K562 (cell line): ENCODE data around the gene METTL8. TPM values are rescaled to one million over a fixed set of nuclear protein-coding genes. Genes with fewer than 3 reads are reported as not detected.

Experiments
- ATAC-seq: fragments of 200-7000 bp; cut with Tn5 transposase; 3 replicates; pipeline ENCODE4 v1.9.1; 2020; ENCODE audit warnings: moderate library complexity
- BruUV-seq: library from RNA; stranded (reverse); fragments of 400-500 nt; replicated peaks from 2 replicates; lab custom pipeline; 2021; lab: Mats Ljungman, UMichigan
- CTCF ChIA-PET: fragments of 300-600 bp; formaldehyde crosslinking; extraction: SDS; loops from one replicate; lab custom pipeline; 2021; ENCODE audit warnings: low intra/inter-chr PET ratio; lab: Yijun Ruan, JAX
- POLR2A ChIA-PET: fragments of 300-600, 350-650 bp; sonication (Branson Sonifier 250); formaldehyde crosslinking; extraction: SDS; loops from one replicate; lab custom pipeline; 2021; ENCODE audit warnings: antibody characterized with exemption, inconsistent platforms; lab: Yijun Ruan, JAX
- DNase-seq, 4 experiments: peaks; one replicate each; pipeline versions ENCODE4 v3.0.0 to v3.0.0-alpha.2; 2011 to 2018; ENCODE audit warnings: low spot score in 3 of 4, mixed read lengths in 3 of 4; ENCODE audit errors: extremely low read depth in 1 of 4
- FAIRE-seq: peaks from 2 replicates; lab custom pipeline; 2011; peaks lifted over from hg19 to GRCh38; lab: Jason Lieb, UNC
- H2AFZ ChIP-seq: 2 replicates; pipeline ENCODE4 v1.6.0; 2011; ENCODE audit warnings: low read depth, low read length, control low read depth, inconsistent platforms
- H3K27ac ChIP-seq: fragments of 200-600 bp; 3 replicates; pipeline ENCODE4 v1.8.0; 2011; ENCODE audit warnings: low read depth, mild to moderate bottlenecking, control low read depth, inconsistent platforms, low read length, moderate library complexity, mixed read lengths; ENCODE audit errors: extremely low read depth
- H3K27me3 ChIP-seq, 2 experiments: fragments of 300-600 bp in 1 of 2; 2 replicates in 1 of 2; 3 replicates in 1 of 2; pipeline versions ENCODE4 v1.6.0 to v1.8.0; 2011; ENCODE audit warnings: inconsistent platforms in 2 of 2, low read length in 2 of 2, mild to moderate bottlenecking in 1 of 2, mixed read lengths in 1 of 2, moderate library complexity in 1 of 2; ENCODE audit not compliant: control insufficient read depth in 2 of 2, insufficient read depth in 2 of 2
- H3K36me3 ChIP-seq: fragments of 300-600 bp; 3 replicates; pipeline ENCODE4 v1.8.0; 2011; ENCODE audit warnings: mild to moderate bottlenecking, low read length, inconsistent platforms; ENCODE audit not compliant: control insufficient read depth, insufficient read depth
- H3K4me1 ChIP-seq, 2 experiments: fragments of 200-600 bp in 1 of 2; replicated peaks in 1 of 2; 2 replicates in 1 of 2; 3 replicates in 1 of 2; pipeline versions ENCODE4 v1.5.1 to v1.8.0; 2011; ENCODE audit warnings: inconsistent platforms in 2 of 2, low read length in 2 of 2, mild to moderate bottlenecking in 1 of 2, mixed read lengths in 1 of 2, moderate library complexity in 1 of 2; ENCODE audit not compliant: control insufficient read depth in 2 of 2, insufficient read depth in 2 of 2
- H3K4me2 ChIP-seq: 2 replicates; pipeline ENCODE4 v1.6.1; 2011; ENCODE audit warnings: low read length, control low read depth, inconsistent platforms, mixed read lengths; ENCODE audit not compliant: insufficient read depth
- H3K4me3 ChIP-seq: fragments of 200-600 bp; sonication (generic), shearing (Covaris generic); 2 replicates; pipeline ENCODE4 v1.5.1; 2016; ENCODE audit warnings: control low read depth, inconsistent platforms
- H3K79me2 ChIP-seq: fragments of 200-600 bp; 3 replicates; pipeline ENCODE4 v1.8.0; 2011; ENCODE audit warnings: low read length, inconsistent platforms; ENCODE audit not compliant: control insufficient read depth, insufficient read depth
- H3K9ac ChIP-seq, 2 experiments: 2 replicates each; pipeline versions ENCODE4 v1.6.0 to v1.6.1; 2011; ENCODE audit warnings: low read depth in 2 of 2, low read length in 2 of 2, control low read depth in 1 of 2, inconsistent platforms in 1 of 2, mild to moderate bottlenecking in 1 of 2, mixed read lengths in 1 of 2; ENCODE audit not compliant: insufficient read depth in 1 of 2
- H3K9me1 ChIP-seq: one replicate; pipeline ENCODE4 v1.6.0; 2011; ENCODE audit warnings: inconsistent platforms, mild to moderate bottlenecking, low read length, moderate library complexity; ENCODE audit not compliant: control insufficient read depth, insufficient read depth
- H3K9me3 ChIP-seq: replicated peaks from 2 replicates; pipeline ENCODE4 v1.5.1; 2011; ENCODE audit warnings: low read depth, low read length, inconsistent platforms; ENCODE audit not compliant: control insufficient read depth, insufficient read depth
- H4K20me1 ChIP-seq: replicated peaks from 2 replicates; pipeline ENCODE4 v1.6.1; 2011; ENCODE audit warnings: low read length, inconsistent platforms, mixed read lengths; ENCODE audit not compliant: control insufficient read depth, insufficient read depth
- C11orf30 ChIP-seq: fragments of 450-650 bp; IDR thresholded peaks from 2 replicates; pipeline ENCODE4 v1.6.1; 2016; ENCODE audit warnings: low read depth, mild to moderate bottlenecking
- FOXJ2 ChIP-seq: fragments of 200-800 bp; sonication (Bioruptor generic); IDR thresholded peaks from 2 replicates; pipeline ENCODE4 v1.6.1; 2016; ENCODE audit warnings: missing genetic modification characterization, missing compliant biosample characterization
- HMG20B ChIP-seq: fragments of 250-450 bp; sonication (Bioruptor Pico); IDR thresholded peaks from 2 replicates; pipeline ENCODE4 v1.5.0; 2021; ENCODE audit warnings: mild to moderate bottlenecking
- KLF16 ChIP-seq: IDR thresholded peaks from 2 replicates; pipeline ENCODE4 v1.6.1; 2016; ENCODE audit warnings: antibody characterized with exemption
- MAFF ChIP-seq: IDR thresholded peaks from 2 replicates; pipeline ENCODE4 v1.6.1; 2012; ENCODE audit warnings: low read length, improper control_type of control experiment
- MAFG ChIP-seq: fragments of 450-650 bp; conservative IDR thresholded peaks from 2 replicates; pipeline ENCODE4 v1.6.1; 2016; ENCODE audit warnings: missing genetic modification characterization, missing compliant biosample characterization
- MAFK ChIP-seq: IDR thresholded peaks from 2 replicates; pipeline ENCODE4 v1.6.1; 2011; ENCODE audit warnings: low read length, improper control_type of control experiment
- NFATC3 ChIP-seq: fragments of 450-650 bp; IDR thresholded peaks from 2 replicates; pipeline ENCODE4 v1.6.1; 2017; ENCODE audit warnings: mild to moderate bottlenecking
- PKNOX1 ChIP-seq: fragments of 450-650 bp; IDR thresholded peaks from 2 replicates; pipeline ENCODE4 v1.6.1; 2016
- RBM14 ChIP-seq: fragments of 200-400 bp; formaldehyde crosslinking; IDR thresholded peaks from 2 replicates; pipeline ENCODE4 v1.6.1; 2018; ENCODE audit warnings: low read depth, mild to moderate bottlenecking, low read length, moderate library complexity, borderline replicate concordance; ENCODE audit not compliant: insufficient read depth
- ZNF316 ChIP-seq: fragments of 450-650 bp; IDR thresholded peaks from 2 replicates; pipeline ENCODE4 v1.6.1; 2016
- WGBS: fragments of 100-300 bp; shearing (Covaris generic); methylation state at CpG from one replicate; pipeline ENCODE4 v1.1.6; 2016; ENCODE audit warnings: low coverage, mixed read lengths; ENCODE audit not compliant: insufficient coverage; ENCODE audit errors: missing lambda C conversion rate; 5-methylcytosine and 5-hydroxymethylcytosine counted together
- in situ Hi-C: fragments of 300-500 bp; cut with MboI; formaldehyde crosslinking; loops from 4 replicates; pipeline ENCODE4 v1.15.0; 2018; ENCODE audit warnings: inconsistent platforms, mixed read lengths
- intact Hi-C: fragments of 100-400 bp; cut with micrococcal nuclease; formaldehyde crosslinking; loops from 2 replicates; pipeline ENCODE4 v1.14.2; 2022
- polyA plus RNA-seq, 8 experiments: library from polyadenylated mRNA; depleted of rRNA in 4 of 8; stranded (reverse) in 5 of 8; unstranded in 3 of 8; fragments of >200 nt; fragmentation: Nextera tagmentation in 2 of 8; fragmentation: Illumina TruSeq in 1 of 8; extraction: Ambion mirVana in 2 of 8; extraction: Trizol in 1 of 8; gene quantifications; 2 replicates each; pipeline versions ENCODE4 v1.2.1 to v1.2.3, GENCODE V29; 2011 to 2014; ENCODE audit warnings: inconsistent platforms in 1 of 8, missing spikeins in 1 of 8
- total RNA-seq, 7 experiments: library from RNA; depleted of rRNA in 6 of 7; stranded (reverse); fragments of >200 nt in 6 of 7; fragmentation: Illumina TruSeq in 2 of 7; extraction: Trizol in 2 of 7; gene quantifications; 2 replicates each; pipeline versions ENCODE4 v1.2.1 to v1.2.3, GENCODE V29; 2011 to 2021; ENCODE audit warnings: low replicate concordance in 1 of 7

Gene METTL8
- total and polyA plus RNA-seq, 9 of the 15 experiments (the other 6 are each of a cell fraction or from before 2014, with no cell fraction given) = 12.9 to 52.6 (median 33.7) TPM

GRCh38 chr2:171405546-171405945 is 28.2 kb downstream of the METTL8 start:
- TF ChIP-seq MAFK (peak; percentile 79), C11orf30 (peak; percentile 93), MAFG (peak; percentile 89), KLF16 (no peak), PKNOX1 (0 out of 2 replicates have a peak, but pooled peaks have one; percentile 9), MAFF (peak; percentile 80), FOXJ2 (tag) (no peak), NFATC3 (no peak), HMG20B (CRISPR knock-in tag) (no peak), ZNF316 (peak; percentile 98), RBM14 (no peak)
- no TSS peak for BruUV-seq
- no peak overlapping the region for H3K4me3 ChIP-seq
- no peaks in the 10 kb centered on the region; a peak in 1 of 5 replicates for H3K4me1 ChIP-seq
- H3K27ac ChIP-seq = no peak overlapping the region
- no peaks in the 10 kb centered on the region for H3K27me3 ChIP-seq
- DNase-seq (no peak), FAIRE-seq (no peak), ATAC-seq (no peak)
- H3K9me3 ChIP-seq = 0 out of 2 replicates have a peak, but pooled peaks cover 3% of the 10 kb centered on the region
- H3K9ac ChIP-seq = no peak overlapping the region
- intact Hi-C loops (no loop called here), in situ Hi-C loops (no loop called here)
- no peaks in the 10 kb centered on the region for H4K20me1 ChIP-seq
- ChIA-PET POLR2A (interaction anchor here (0.8 to 1.0 kb wide), 2 partner anchors 9 kb away, joined by 3 read pairs; no protein-coding TSS in a partner anchor), CTCF (interaction anchor here (0.7 kb wide), 1 partner anchor 306 kb away, joined by 3 read pairs; no protein-coding TSS in a partner anchor)
- H3K9me1 ChIP-seq = no peaks in the 10 kb centered on the region
- 0 out of 3 replicates have a peak, but pooled peaks cover 5% of the 10 kb centered on the region for H3K36me3 ChIP-seq
- no peak overlapping the region for H2AFZ ChIP-seq
- H3K4me2 ChIP-seq = no peak overlapping the region
- WGBS = 71% methylated on average over 1 of the region's 1 CpG
- peaks cover 25% of the 10 kb centered on the region for H3K79me2 ChIP-seq
